ENCODE data around the gene SLC35B1.
A peak's percentile ranks its signal among the peaks of the same experiment; 100 is the strongest.

SLC35B1 gene

GRCh38 chr17:49694847-49695697 lies 12.7 kb downstream of the SLC35B1 start:
- TF ChIP-seq ZFX (IDR thresholded peaks at IDR 0.05; ENCODE audit: borderline replicate concordance) = no peak
- TF ChIP-seq CTCF (IDR thresholded peaks at IDR 0.05) = peak; percentile 87
- peak overlapping the region; percentile 59 for H3K27ac ChIP-seq

GRCh38 chr17:49692751-49693150 lies 15.0 kb downstream of the SLC35B1 start:
- TF ChIP-seq CTCF (IDR thresholded peaks at IDR 0.05) (no peak), ZFX (IDR thresholded peaks at IDR 0.05; ENCODE audit: borderline replicate concordance) (no peak)
- H3K27ac ChIP-seq = no peak overlapping the region

- H3K27ac ChIP-seq = no peak overlapping the region
- TF ChIP-seq CTCF (IDR thresholded peaks at IDR 0.05) (no peak), ZFX (IDR thresholded peaks at IDR 0.05; ENCODE audit: borderline replicate concordance) (no peak)
Measured at GRCh38 chr17:49691677-49692191, 16.0 kb downstream of the SLC35B1 start.

- no peak overlapping the region for H3K27ac ChIP-seq
- TF ChIP-seq CTCF (IDR thresholded peaks at IDR 0.05) = no peak
- TF ChIP-seq ZFX (IDR thresholded peaks at IDR 0.05; ENCODE audit: borderline replicate concordance) = no peak
Measured at GRCh38 chr17:49691086-49691676, 16.6 kb downstream of the SLC35B1 start.

- no peak overlapping the region for H3K27ac ChIP-seq
- no peak for TF ChIP-seq CTCF (IDR thresholded peaks at IDR 0.05)
- TF ChIP-seq ZFX (IDR thresholded peaks at IDR 0.05; ENCODE audit: borderline replicate concordance) = no peak
Measured at GRCh38 chr17:49690256-49690655, 17.5 kb downstream of the SLC35B1 start.

- TF ChIP-seq ZFX (IDR thresholded peaks at IDR 0.05; ENCODE audit: borderline replicate concordance) (no peak), CTCF (IDR thresholded peaks at IDR 0.05) (no peak)
- H3K27ac ChIP-seq = no peak overlapping the region
Measured at GRCh38 chr17:49688848-49689247, 18.9 kb downstream of the SLC35B1 start.

Measured in 22Rv1 (cell line).